Progenitor cell of endocrine pancreas (in vitro differentiated cells): ENCODE results near the gene TLE5. TPM values are rescaled to one million over a fixed set of nuclear protein-coding genes. Genes with fewer than 3 reads are reported as not detected.
"Not testable (repeated sequence)": the region's sequence is repeated elsewhere in the genome, so short reads cannot be mapped to it uniquely, and the experiment has no call there.

Experiments
- DNase-seq: peaks from one replicate; pipeline ENCODE4 v3.0.0; 2021; ENCODE audit warnings: low spot score; ENCODE audit not compliant: unreplicated experiment
- H3K27ac Mint-ChIP-seq: 2 replicates; pipeline ENCODE4 v1.8.0; 2021; ENCODE audit warnings: mild to moderate bottlenecking, moderate library complexity, mixed read lengths
- H3K27me3 Mint-ChIP-seq: 2 replicates; pipeline ENCODE4 v1.8.0; 2021; ENCODE audit warnings: mixed read lengths
- H3K36me3 Mint-ChIP-seq: 2 replicates; pipeline ENCODE4 v1.8.0; 2022; ENCODE audit warnings: mixed read lengths; ENCODE audit not compliant: insufficient read depth
- H3K4me1 Mint-ChIP-seq: 2 replicates; pipeline ENCODE4 v1.8.0; 2021; ENCODE audit warnings: low read depth, mixed read lengths
- H3K4me3 Mint-ChIP-seq: 2 replicates; pipeline ENCODE4 v1.8.0; 2021; ENCODE audit warnings: low read depth, mild to moderate bottlenecking, moderate library complexity, mixed read lengths
- H3K9me3 Mint-ChIP-seq: 2 replicates; pipeline ENCODE4 v1.8.0; 2021; ENCODE audit warnings: low read depth, mixed read lengths
- total RNA-seq: library from RNA; stranded (reverse); gene quantifications from 2 replicates; pipeline ENCODE4 v1.2.1, GENCODE V29; 2021
- TF ChIP-seq, protein P1 (sequence below): fragments of 200-600 bp; sonication (generic); IDR thresholded peaks from one replicate; pipeline ENCODE4 v1.5.0; 2021; ENCODE audit warnings: antibody characterized with exemption, mild to moderate bottlenecking; ENCODE audit not compliant: unreplicated experiment

Gene TLE5
- total RNA-seq, 1 donor from 2014 or later: 507 TPM

DNA sequence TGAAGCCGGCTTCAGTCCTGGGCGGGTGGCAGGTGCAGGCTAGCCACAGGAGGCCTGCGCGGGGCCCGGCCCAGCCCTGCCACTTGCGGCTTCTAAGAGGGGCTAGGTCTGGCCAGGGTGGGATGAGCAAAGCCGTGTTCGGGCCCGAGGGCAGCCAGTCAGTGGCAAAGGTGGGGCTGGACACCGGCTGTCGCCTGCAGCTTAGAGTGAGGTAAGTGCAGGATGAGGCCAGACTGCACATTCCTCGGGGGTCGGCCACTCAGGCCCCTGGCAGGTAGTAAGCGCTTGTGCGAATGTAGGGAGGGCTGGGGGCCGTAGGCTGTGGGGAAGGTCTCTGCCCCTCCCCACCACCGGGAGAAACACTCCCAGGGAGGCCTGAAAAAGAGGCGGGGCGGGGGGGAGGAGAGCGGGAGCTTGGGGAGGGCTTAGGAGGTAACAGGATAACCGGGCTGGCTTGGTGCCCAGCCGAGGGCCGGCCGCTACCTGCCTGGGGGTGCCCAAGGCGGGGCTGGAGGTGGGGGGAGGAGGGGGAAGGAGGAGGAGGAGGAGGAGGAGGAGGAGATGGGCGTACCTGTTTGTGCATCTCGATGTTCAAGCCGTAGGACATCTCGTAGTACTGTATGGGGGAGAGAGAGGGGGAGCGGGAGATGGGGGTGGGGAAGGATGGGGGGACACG lies 6.4 kb downstream of the TLE5 start:
- no peak overlapping the region for H3K27ac Mint-ChIP-seq
- DNase-seq: no peak
- H3K27me3 Mint-ChIP-seq: no peaks in the 10 kb centered on the region
- no peaks in the 10 kb centered on the region for H3K9me3 Mint-ChIP-seq
- H3K36me3 Mint-ChIP-seq: peaks cover 30% of the 10 kb centered on the region
- H3K4me1 Mint-ChIP-seq: peaks cover 25% of the 10 kb centered on the region
- H3K4me3 Mint-ChIP-seq: no peak overlapping the region
- TF ChIP-seq, protein P1, sequence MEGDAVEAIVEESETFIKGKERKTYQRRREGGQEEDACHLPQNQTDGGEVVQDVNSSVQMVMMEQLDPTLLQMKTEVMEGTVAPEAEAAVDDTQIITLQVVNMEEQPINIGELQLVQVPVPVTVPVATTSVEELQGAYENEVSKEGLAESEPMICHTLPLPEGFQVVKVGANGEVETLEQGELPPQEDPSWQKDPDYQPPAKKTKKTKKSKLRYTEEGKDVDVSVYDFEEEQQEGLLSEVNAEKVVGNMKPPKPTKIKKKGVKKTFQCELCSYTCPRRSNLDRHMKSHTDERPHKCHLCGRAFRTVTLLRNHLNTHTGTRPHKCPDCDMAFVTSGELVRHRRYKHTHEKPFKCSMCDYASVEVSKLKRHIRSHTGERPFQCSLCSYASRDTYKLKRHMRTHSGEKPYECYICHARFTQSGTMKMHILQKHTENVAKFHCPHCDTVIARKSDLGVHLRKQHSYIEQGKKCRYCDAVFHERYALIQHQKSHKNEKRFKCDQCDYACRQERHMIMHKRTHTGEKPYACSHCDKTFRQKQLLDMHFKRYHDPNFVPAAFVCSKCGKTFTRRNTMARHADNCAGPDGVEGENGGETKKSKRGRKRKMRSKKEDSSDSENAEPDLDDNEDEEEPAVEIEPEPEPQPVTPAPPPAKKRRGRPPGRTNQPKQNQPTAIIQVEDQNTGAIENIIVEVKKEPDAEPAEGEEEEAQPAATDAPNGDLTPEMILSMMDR: no peak

DNA sequence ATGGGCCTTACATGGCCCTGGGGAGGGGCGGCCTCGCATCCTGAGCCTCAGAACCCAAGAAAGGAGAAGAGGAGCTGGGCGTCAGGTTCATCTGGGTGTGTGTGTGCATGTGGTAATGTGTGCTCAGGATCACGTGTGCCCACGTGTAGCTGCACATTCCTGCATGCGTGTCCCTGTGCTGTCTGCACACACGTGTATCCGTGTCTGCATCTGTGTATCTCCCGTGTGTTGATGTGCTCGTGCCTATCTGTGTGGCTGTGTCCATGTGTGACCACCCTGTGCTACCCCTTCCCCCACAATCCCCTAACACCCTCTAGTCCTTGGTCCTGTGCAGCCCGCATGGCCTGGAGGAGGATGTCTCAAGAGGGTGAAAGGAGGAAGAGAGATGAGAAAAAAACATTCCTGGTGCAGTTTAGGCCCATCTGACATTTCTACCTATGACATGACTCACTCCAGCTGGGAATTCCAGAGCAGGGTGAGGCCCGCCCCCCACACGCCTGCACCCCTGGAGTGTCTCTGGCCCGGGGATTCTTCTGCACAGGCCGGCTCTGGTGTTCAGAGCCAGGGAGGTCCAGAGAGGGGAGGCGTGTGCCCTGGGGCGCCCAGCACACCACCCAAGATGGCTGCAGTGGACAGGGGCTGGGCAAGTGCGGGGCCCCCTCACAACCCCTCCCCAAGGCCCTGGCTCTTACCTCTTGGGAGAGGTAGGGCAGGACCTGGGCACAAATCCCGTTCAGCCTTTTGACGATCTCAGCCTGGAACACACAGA lies 7.1 kb downstream of the TLE5 start:
- Mint-ChIP-seq H3K27me3 (no peaks in the 10 kb centered on the region), H3K27ac (peak overlapping the region; percentile 91), H3K9me3 (no peaks in the 10 kb centered on the region), H3K4me1 (peaks cover 21% of the 10 kb centered on the region), H3K4me3 (no peak overlapping the region), H3K36me3 (peaks cover 28% of the 10 kb centered on the region)
- no peak for DNase-seq
- TF ChIP-seq, protein P1: no peak

DNA sequence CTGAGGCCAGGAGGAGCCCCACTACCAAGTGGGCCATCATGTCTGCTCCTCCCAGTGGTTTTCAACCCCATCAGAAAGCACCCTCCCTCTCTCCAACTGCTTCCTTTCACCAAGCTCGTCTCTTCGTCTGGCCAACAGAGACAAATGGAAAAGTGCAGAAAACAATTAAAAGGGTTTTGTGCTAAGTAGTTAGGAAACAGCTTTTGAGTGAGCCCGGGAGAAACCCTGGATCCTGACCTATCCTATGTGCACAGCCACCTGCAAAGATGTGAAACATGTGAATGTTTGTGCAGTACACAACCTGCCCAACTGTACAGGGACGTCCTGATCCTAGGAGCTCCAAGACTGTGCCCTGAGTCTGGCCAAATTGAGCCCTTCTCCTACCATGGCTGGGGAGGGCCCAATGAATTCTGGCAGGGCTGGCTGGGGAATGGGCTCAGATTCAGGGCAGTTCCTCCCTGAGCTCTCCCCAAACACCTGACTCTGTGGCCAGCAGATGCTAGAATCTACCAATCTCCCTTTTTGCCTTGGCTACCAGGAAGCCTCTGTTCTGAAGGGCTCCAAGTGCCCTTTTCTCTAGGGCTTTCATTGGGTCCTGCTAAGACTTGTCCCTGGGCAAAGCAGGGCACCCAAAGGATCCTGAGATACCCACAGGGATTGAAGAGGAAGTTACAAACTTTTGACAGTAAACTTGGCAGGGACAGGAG lies 7.9 kb downstream of the TLE5 start:
- Mint-ChIP-seq H3K4me3 (no peak overlapping the region), H3K4me1 (peaks cover 21% of the 10 kb centered on the region)

GRCh38 chr19:3053780-3054179 lies 8.5 kb downstream of the TLE5 start:
- no peaks in the 10 kb centered on the region for H3K9me3 Mint-ChIP-seq
- no peak for DNase-seq
- no peak overlapping the region for H3K4me3 Mint-ChIP-seq
- TF ChIP-seq, protein P1: no peak
- no peak overlapping the region for H3K27ac Mint-ChIP-seq
- H3K36me3 Mint-ChIP-seq: peaks cover 26% of the 10 kb centered on the region
- H3K4me1 Mint-ChIP-seq: peaks cover 22% of the 10 kb centered on the region
- H3K27me3 Mint-ChIP-seq: no peaks in the 10 kb centered on the region

More for the DNA sequence above, 7.9 kb downstream of the TLE5 start:
- TF ChIP-seq, protein P1: no peak
- Mint-ChIP-seq H3K27me3 (no peaks in the 10 kb centered on the region), H3K36me3 (peaks cover 27% of the 10 kb centered on the region), H3K27ac (no peak overlapping the region), H3K9me3 (no peaks in the 10 kb centered on the region)
- no peak for DNase-seq

GRCh38 chr19:3053218-3053621 lies 9.1 kb downstream of the TLE5 start:
- TF ChIP-seq, protein P1: no peak
- H3K27ac Mint-ChIP-seq: no peak overlapping the region
- no peaks in the 10 kb centered on the region for H3K9me3 Mint-ChIP-seq
- DNase-seq: no peak
- peaks cover 23% of the 10 kb centered on the region for H3K36me3 Mint-ChIP-seq
- no peaks in the 10 kb centered on the region for H3K27me3 Mint-ChIP-seq
- H3K4me1 Mint-ChIP-seq: peaks cover 22% of the 10 kb centered on the region
- no peak overlapping the region for H3K4me3 Mint-ChIP-seq

- not testable (repeated sequence) for H3K27ac Mint-ChIP-seq, H3K9me3 Mint-ChIP-seq, DNase-seq, H3K27me3 Mint-ChIP-seq, H3K4me3 Mint-ChIP-seq, H3K36me3 Mint-ChIP-seq
- peaks cover 18% of the 10 kb centered on the region for H3K4me1 Mint-ChIP-seq
Observed at GRCh38 chr19:3050016-3050415, 12.3 kb downstream of the TLE5 start.
